ENCODE data around the gene KCNMB1.

GRCh38 chr5:170378740-170379139 lies 10.4 kb downstream of the KCNMB1 start:
- TF ChIP-seq CTCF (IDR thresholded peaks at IDR 0.05) (no peak), POLR2A (IDR thresholded peaks at IDR 0.05) (no peak), EP300 (IDR thresholded peaks at IDR 0.05) (no peak)
